Stimulated activated CD8-positive, alpha-beta memory T cell treated with anti-CD3 and anti-CD28 coated beads, Interleukin-4, amount 100 ng/mL, for 24 hours (primary cell): ENCODE data around the gene DENND1C.

Source experiments
- DNase-seq: peaks from one replicate; pipeline ENCODE4 v3.0.0-alpha.2; 2020; ENCODE audit warnings: low read depth

Gene DENND1C

DNA sequence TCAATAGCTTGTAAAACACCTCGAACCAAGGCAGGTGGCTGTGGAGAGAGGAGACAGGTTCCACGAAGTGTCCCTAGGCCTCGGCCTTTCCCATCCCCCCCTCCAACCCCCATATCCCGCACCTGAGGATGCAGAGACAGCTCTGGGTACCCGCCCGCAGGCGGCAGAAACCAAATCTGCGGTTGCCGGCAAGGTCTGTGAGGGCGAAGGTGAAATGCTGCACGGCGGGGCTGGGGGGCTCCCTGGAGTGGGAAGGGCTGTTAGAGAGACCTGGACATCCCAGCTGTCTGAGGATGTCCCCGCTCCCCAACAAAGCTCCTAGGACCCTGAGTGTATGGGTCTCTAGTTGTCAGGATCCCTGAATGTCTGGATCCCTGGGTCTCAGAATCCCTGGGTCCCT, 2.8 kb downstream of the DENND1C start:
- DNase-seq = no peak

DNA sequence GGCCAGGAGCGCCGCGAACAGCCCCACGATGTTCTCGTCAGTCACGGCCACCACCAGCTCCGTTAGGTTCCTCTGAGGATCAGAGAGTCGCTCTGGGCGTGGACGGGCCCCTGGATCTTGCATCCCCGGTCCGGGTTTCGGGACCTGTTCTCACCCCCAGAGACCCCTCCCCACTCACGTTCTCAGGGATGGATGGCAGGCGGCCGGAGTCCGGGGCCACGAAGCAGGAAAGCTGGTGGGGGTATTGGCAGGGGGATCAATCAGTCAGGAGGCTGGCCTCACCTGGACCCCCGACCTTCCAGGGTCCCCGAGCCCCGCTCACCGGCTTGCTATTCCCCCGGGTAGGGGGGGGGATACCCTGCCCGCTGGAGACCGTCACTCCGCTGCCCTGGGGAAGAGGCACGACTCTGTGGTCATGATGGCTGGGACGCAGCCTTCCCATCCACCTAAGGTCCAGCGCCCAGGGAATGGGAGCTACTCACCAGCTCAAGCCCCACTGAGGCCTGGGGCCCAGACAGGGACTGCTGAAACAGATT, 4.6 kb downstream of the DENND1C start:
- DNase-seq = no peak

- DNase-seq = no peak
Observed at GRCh38 chr19:6476155-6476895, 5.3 kb downstream of the DENND1C start.

- no peak for DNase-seq
Observed at GRCh38 chr19:6475321-6476108, 6.1 kb downstream of the DENND1C start.

DNA sequence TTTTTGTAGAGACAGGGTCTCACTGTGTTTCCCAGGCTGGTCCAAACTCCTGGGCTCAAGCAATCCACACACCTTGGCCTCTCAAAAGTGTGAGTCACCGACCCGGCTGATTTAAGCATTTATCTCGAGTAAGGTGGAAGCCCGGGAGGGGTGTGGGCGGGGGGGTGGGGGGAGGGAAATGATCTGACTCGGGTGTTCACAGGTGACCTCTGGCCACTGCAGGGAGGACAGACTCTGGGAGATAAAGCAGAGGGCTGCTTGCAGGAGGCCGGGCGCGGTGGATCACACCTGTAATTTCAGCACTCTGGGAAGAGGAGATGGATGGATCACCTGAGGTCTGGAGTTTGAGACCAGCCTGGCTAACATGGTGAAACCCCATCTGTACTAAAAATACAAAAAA, 7.9 kb downstream of the DENND1C start:
- DNase-seq = no peak

- DNase-seq = no peak
Observed at GRCh38 chr19:6472713-6473112, 8.9 kb downstream of the DENND1C start.

DNA sequence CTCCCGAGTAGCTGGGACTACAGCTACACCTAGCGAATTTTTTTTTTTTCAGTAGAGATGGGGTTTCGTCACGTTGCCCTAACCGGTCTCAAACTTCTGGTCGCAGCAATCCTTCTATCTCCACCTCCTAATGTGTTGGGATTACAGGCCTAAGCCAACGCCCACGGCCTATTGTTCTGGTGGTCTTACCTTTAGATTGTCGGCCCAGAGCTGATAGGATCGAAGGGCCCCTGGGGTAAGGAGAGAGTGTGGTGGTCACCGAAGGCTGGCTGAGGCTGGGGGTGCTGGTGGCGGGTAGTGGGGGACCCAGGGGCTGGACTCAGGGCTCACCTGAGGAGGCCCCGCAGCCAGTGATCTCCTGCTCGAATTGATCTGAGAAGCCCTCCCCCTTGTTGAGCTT, 10.5 kb downstream of the DENND1C start:
- DNase-seq = no peak

DNA sequence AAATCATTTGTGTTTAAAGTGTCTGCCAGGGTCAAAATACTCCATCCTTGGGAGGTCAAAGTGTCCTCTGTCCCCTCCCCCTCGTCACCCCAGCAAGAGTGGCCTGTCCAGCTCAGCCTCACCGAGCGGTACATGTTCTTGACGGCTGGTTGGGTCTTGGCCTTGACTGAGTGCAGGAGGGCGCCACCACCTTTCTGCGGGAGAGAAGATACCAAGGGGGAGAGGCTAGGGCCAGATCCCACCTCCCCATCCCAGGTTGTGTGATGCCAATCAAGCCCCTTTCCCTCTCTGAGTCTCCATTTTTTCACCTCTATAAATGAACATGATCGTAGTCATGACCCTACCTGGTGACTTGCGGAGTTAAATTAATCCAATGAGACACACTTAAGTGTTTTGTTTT, 11.4 kb downstream of the DENND1C start:
- no peak for DNase-seq

DNA sequence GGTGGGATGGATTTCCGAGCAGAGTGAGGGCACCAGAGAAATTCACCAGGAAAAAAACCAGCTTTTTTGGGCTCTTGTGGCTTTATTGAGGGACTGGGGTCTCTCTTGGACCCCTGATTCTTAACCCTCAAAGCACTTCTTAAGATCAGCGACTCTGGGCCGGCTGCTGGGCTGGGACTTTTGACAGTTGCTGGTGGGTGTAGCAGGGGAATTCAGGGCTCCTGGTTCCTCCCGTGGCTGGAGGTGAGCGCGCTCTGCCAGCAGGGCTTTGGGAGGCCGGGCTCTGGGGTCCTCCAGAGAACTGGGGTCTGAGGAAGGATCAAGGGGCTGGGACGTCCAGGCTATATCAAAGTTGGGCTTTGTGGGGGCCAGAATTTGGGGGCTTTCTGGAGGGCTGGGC, 14.2 kb downstream of the DENND1C start:
- no peak for DNase-seq

- no peak for DNase-seq
Observed at GRCh38 chr19:6466526-6467248, 14.9 kb downstream of the DENND1C start.

DNA sequence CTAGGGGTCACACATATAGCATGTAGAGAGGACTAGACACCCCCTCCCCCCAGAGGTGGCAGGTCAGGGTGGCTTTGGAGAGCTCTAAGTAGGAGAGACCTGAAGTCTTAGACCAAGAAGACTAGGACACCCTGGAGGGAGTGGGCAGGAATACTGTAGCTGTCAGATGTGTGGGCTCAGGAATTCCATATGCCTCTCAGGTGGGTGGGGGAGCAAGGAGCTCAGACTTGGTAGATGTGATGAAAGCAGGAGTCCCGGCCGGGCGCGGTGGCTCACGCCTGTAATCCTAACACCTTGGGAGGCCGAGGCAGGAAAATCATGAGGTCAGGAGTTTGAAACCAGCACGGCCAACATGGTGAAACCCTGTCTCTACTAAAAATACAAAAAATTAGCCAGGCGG, 15.9 kb downstream of the DENND1C start:
- DNase-seq = no peak

DNA sequence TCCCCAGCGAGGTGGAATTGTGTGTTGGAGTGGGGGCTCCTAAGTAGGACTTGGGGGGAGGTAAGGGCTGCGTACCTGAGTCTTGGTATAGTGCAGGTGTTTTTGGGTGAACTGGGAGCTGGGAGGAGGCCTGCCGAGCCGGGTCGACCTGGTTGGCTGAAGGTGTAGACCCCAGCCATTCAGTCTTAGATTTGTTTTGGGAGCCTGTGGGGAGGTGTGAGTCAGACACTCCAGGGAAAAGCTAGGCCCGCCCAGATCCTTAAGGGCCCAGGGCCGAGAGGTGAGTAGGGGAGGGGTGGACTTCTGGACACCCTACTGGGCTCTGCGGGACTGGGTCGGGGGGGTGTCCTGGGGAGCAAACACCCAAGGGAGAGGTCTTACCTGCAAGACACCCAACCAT, 16.6 kb downstream of the DENND1C start:
- no peak for DNase-seq

GRCh38 chr19:6464070-6464873, 17.3 kb downstream of the DENND1C start, which contains the start of gene CRB3:
Gene CRB3, plus strand, starts transcription at chr19:6464271. Its CDS starts 431 bp downstream, at chr19:6464702.
- DNase-seq = no peak

DNA sequence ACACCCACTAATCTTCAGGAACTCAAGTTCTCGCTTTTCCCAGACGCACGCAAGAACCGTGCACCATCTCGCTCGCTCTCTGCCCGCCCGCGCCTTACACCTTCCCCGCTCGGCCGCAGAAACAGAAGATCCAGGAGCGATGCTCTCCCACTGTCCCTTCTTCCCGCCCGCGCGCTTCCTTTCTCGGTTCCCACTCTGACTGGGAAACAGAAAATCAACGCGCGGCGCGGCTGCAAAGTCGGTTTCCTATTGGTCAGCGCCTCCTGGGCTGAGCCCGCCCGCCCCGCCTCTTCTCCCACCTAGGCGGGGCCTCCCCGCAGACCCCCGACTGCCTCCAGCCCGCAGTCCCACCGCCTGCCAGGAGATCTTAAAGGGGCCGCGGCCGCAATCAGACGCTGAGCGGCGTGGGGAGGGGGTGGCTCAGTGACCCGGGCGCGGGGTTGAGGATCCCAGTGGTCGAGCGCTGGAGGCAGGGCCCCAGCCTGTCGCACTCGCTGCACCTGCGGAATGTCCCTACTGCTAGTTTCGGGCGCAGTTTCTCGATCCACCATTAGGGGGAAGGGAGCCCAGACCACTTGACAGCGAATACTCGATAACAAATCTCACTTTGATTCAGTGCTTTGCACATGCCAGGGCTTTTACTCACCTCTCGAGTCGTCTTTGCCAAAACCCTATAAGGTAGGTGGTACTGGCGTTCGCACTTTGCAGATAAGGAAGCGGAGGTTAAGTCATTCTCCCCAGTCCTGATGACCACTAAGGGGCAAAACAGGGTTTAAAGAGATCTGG, 21.3 kb downstream of the DENND1C start:
- DNase-seq = peak; percentile 92

DNA sequence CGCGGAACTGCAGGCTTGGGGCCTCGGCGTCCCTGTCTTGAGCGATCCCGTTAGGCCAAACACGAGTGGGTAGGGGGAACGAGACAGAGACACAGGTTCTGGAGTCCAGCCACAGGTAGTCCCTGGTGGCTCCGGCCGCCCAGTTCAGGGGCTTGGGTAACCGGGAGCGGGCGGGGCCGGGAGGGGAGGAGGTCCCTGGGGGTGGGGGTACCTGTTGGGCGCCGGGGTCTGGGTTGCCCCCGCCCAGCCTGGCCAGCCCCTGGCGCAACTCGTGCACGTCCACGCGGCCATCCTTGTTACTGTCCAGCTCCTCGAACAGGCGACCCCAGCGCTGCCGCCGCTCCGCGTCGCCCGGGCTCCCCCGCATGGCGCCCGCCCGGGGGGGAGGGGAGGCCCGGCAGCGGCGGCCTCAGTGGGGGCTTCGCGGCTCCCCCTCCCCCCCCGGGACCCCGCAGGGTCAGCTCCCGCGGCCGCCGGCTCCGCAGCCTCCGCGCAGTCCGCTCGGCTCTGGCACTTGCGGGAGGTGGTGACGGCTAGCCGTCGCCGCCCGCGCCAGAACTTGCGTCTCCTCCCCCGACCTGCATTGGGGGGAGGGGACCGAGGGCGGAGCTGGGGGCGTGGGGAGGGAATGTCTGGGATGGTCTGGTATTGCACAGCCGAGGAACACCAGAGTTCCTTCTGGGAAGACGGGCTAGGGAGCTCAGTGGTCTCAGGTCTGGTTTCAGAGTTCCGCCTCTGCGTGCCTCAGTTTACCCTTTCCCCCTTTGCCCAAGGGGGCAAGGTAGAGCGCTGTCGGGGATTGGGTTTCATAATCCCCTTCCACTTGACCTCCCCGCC, 22.1 kb downstream of the DENND1C start, which contains the start of gene SLC25A23:
Gene SLC25A23 (minus strand): TSS at position 531 of the 837 bp plus-strand sequence. CDS start 164 bp downstream, at position 367.
- peak; percentile 51 for DNase-seq

- no peak for DNase-seq
Observed at GRCh38 chr19:6458695-6459261, 22.8 kb downstream of the DENND1C start.

GRCh38 chr19:6457958-6458694, 23.5 kb downstream of the DENND1C start:
- DNase-seq = no peak

DNA sequence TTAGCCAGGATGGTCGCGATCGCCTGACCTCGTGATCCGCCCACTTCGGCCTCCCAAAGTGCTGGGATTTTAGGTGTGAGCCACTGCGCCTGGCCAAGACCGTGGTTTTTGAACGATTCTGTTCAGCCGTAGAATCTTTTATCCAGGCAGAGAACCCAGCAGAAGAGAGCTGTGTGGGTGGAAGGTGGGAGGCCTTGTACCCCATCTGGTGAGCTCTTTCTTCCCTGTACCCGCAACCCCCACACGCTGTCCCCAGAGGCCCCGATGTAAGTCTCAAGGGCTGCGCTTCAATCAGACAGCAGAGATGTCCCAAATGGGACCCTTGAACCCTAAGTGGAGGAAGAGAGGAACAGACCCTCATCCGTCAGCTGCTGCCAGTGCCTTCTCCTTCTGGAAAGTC, 25.7 kb downstream of the DENND1C start:
- no peak for DNase-seq
